ENCODE measurements around the gene RASGRF1.

- no peak for TF ChIP-seq ZNF8 (CRISPR knock-in tag; IDR thresholded peaks at IDR 0.05)
- TF ChIP-seq, protein P1, sequence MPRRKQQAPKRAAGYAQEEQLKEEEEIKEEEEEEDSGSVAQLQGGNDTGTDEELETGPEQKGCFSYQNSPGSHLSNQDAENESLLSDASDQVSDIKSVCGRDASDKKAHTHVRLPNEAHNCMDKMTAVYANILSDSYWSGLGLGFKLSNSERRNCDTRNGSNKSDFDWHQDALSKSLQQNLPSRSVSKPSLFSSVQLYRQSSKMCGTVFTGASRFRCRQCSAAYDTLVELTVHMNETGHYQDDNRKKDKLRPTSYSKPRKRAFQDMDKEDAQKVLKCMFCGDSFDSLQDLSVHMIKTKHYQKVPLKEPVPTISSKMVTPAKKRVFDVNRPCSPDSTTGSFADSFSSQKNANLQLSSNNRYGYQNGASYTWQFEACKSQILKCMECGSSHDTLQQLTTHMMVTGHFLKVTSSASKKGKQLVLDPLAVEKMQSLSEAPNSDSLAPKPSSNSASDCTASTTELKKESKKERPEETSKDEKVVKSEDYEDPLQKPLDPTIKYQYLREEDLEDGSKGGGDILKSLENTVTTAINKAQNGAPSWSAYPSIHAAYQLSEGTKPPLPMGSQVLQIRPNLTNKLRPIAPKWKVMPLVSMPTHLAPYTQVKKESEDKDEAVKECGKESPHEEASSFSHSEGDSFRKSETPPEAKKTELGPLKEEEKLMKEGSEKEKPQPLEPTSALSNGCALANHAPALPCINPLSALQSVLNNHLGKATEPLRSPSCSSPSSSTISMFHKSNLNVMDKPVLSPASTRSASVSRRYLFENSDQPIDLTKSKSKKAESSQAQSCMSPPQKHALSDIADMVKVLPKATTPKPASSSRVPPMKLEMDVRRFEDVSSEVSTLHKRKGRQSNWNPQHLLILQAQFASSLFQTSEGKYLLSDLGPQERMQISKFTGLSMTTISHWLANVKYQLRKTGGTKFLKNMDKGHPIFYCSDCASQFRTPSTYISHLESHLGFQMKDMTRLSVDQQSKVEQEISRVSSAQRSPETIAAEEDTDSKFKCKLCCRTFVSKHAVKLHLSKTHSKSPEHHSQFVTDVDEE (CRISPR knock-in tag; IDR thresholded peaks at IDR 0.05) = no peak
- TF ChIP-seq CSDC2 (CRISPR knock-in tag; IDR thresholded peaks at IDR 0.05) = no peak
Measured at GRCh38 chr15:79136434-79137046, 46.0 kb upstream of the RASGRF1 start.

All from SK-N-SH treated with all-trans-retinoic acid at 6 μM for 48 hours (cell line).